D721Med (cell line): ENCODE results near the gene SSBP1.
A peak's percentile ranks its signal among the peaks of the same experiment; 100 is the strongest.

Experiments used
- DNase-seq: peaks from one replicate; pipeline ENCODE4 v3.0.0; 2011; ENCODE audit warnings: low spot score; ENCODE audit not compliant: insufficient read length
- FAIRE-seq: peaks from 2 replicates; lab custom pipeline; 2011; peaks lifted over from hg19 to GRCh38; lab: Jason Lieb, UNC
- TF ChIP-seq, protein P1 (sequence below): IDR thresholded peaks from 2 replicates; pipeline ENCODE4 v1.5.1; 2012; ENCODE audit warnings: mild to moderate bottlenecking, control low read depth; ENCODE audit not compliant: insufficient read depth; ENCODE audit errors: missing control alignments

SSBP1 gene

DNA sequence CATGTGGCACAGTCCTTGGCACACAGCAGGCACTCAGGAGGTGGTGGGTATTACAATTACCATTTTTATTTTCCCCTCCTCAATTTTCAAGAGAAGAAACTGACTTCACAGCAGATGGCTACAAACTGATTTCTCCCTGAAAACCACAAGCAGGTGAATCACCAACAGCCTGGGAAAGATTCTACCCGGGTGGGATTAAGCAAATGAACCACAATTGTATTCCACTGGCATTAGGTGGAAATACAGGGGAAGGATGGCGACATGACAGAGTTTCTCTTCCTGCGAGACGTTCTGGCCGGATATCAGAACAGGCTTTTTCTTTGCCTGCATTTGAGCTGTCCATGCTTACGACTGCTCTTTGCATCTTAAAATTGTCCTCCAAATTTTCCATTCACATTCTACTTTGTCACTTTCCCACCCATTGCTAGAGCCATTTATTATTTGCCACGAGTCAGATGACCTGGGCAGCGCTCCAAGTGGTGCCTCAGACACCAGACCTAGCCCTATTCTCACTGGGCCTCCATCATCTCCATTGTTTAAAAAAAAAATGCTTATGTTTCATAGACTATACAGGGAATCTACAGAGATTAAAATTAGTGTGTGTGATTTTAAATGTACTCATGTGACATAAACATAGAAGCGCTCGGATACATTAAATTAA, 40.8 kb upstream of the SSBP1 start:
- DNase-seq (no peak), FAIRE-seq (no peak)
- TF ChIP-seq, protein P1, sequence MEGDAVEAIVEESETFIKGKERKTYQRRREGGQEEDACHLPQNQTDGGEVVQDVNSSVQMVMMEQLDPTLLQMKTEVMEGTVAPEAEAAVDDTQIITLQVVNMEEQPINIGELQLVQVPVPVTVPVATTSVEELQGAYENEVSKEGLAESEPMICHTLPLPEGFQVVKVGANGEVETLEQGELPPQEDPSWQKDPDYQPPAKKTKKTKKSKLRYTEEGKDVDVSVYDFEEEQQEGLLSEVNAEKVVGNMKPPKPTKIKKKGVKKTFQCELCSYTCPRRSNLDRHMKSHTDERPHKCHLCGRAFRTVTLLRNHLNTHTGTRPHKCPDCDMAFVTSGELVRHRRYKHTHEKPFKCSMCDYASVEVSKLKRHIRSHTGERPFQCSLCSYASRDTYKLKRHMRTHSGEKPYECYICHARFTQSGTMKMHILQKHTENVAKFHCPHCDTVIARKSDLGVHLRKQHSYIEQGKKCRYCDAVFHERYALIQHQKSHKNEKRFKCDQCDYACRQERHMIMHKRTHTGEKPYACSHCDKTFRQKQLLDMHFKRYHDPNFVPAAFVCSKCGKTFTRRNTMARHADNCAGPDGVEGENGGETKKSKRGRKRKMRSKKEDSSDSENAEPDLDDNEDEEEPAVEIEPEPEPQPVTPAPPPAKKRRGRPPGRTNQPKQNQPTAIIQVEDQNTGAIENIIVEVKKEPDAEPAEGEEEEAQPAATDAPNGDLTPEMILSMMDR, result no peak

DNA sequence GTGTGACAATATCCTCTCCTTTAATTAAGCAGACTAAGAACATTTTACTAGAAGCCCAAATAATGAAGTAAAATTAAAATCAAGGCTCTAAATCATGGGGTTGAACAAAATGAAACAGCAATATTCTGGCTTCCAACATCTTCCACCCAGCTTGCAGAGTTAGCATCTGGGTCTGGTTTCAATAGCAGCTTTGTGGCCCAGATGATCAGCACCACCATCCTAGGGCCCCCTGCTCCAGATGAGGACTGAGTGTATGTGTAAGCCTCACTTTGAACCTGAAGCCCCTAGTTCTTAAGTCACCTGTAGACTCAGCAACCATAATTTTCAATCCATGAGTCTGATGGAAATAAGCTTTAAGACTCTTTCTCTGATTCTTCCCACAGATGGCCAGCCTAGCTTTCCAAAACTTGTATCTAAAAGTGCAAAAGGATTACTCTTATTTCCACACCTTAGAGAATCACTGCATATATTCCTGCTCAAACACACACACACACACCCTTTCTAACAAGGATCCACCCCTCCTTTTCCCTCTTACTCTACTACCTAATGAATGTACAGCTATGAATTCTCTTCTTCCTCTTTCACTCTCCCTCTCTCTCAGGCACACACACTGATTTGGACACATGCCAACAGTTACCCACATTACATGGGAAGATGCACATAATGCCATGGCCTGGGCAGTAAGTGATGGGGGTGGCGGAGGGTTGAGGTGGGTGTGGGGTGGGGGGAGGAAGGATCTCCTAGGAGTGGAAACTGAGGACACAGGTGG, 39.7 kb upstream of the SSBP1 start:
- DNase-seq, result no peak
- no peak for FAIRE-seq
- TF ChIP-seq, protein P1, result no peak

DNA sequence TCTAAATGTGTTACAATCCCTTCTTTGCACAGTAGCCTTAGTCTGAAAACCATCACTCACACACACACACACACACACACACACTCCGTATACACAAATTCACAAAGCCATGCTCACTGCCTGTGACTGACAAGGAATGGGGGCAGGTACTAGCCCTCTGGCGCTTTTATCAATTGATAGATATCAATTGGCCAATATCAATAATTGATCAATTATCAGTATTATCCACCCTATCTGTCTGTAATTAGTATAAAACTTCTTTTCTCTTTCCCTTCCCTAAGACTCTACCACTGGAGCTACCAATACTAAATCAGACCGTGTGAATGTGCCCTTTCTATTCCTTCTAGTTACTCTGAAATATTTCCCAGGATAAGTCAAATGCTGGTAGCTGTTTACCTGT, 38.3 kb upstream of the SSBP1 start:
- no peak for FAIRE-seq
- TF ChIP-seq, protein P1, result no peak

DNA sequence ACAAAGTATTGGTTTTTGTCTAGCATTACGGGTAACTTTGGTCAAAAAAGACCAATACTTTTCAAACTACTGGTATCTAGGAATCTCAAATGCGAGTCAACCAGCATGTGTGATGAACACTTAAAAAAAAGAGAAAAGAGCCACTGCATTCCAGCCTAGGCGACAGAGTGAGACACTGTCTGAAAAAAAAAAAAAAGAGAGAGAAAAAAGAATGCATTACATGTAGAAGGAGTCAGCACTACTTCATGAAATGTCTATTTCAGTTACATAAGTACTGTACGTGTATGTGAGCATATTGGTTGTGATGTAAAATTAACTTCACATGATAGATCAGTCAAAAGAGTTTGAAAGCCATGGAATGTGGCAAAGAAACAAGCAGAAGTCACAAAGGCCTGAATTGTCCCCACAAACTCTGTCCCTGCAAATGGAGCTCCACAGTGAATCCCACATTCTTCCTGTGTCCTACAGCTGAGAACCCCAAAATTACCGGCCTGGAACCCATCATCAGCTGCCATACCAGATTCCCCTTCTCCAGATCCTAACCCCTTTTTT, 37.8 kb upstream of the SSBP1 start:
- DNase-seq (no peak), FAIRE-seq (peak; percentile 51)
- TF ChIP-seq, protein P1, result no peak

More for the DNA sequence above, 38.3 kb upstream of the SSBP1 start:
- DNase-seq, result no peak

DNA sequence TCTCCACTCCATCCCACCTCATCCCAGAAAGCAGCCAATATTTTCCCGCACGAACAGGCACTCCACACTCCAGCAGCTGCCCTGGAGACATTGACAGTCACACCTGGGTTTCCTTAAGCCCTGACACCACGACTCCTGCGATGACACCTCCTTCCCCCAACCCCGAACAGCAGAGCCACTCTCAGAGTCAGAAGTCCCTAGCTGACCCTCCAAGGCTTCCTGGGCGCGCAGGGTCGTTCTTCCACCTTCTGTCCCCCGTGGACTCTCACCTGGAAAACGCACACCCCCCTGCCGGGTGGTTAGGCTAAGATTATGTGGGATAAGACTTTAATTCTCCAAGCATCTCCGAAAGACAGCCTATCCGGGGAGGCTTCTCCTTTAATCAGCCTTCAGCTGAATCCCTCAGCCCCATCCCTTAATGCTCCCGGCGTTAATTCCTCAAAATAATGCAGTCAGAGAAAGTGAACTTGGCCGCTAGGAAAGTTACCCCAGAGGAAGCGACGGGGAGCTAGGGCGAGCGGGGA, 37.2 kb upstream of the SSBP1 start:
- DNase-seq (peak; percentile 31), FAIRE-seq (no peak)
- TF ChIP-seq, protein P1, result no peak

DNA sequence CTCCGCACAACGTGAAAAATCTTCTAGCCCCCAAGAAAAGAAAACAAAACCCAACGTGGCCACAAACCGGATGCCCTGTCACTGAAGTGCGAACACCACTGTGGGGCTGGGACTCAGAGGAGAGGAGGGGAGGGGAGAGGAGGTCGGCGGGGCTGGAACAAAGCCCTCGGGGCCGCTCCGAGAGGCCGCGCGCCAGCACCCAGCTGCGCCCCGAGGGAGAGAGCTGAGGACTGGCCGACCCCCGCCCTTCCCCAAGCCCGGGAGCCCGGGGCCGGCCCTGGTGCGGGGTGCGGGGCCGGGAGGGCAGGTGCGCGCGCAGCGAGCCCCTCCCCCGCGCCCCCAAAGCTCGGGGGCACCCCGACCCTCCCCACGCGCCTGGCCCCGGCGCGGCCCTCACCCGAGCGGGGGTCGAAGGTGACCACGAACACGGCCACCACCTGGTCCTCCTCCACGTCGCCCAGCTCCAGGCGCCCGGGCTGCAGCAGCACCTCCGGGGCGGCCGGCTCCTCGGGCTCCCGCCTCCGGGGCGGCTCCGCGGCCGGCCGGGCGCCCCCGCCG, 36.6 kb upstream of the SSBP1 start:
- FAIRE-seq (no peak), DNase-seq (no peak)
- TF ChIP-seq, protein P1, result no peak
